ENCODE data around the gene SLC29A2. TPM values are rescaled to one million over a fixed set of nuclear protein-coding genes. Genes with fewer than 3 reads are reported as not detected.
A peak's percentile ranks its signal among the peaks of the same experiment; 100 is the strongest.

Gene SLC29A2
- 10 to 100 TPM; 14.6 to 33.0 (median 22.3) TPM for polyA plus RNA-seq (ENCODE audit: insufficient read length in 4 of 4)

- peak in 2 of 4 donors; percentile 59 to 79 for DNase-seq (ENCODE audit: low read depth in 4 of 4, low spot score in 2 of 4)
Observed at GRCh38 chr11:66371627-66372415, at the start of gene SLC29A2. SLC29A2 (minus strand) TSS chr11:66371760; CDS start chr11:66371591, 169 bp downstream.

GRCh38 chr11:66420671-66421476, 49.3 kb upstream of the SLC29A2 start, which contains the start of gene NPAS4:
NPAS4 (plus strand) TSS chr11:66421035; CDS start chr11:66421180, 145 bp downstream.
- no peak for DNase-seq (ENCODE audit: low read depth in 4 of 4, low spot score in 2 of 4)

DNA sequence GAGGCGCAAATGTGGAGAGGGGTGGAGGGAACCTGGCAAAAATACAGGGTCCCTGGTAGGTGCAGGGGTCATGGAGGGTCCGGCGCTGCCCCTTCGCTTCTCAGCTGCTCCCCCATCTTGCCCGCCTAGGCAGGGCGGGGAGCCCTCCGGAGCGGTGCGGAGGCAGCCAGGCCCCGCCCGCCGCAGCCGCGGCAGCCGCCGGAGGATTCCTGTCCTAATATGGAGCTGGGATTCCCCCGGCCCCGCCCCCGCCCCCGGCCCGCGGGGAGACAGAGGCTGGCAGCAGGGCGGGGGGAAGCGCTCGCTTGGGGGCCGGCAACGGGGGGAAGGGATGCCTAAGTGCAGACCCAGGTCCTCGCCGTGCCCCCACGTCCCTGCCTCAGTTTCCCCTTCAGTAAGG, 48.3 kb upstream of the SLC29A2 start:
- no peak for DNase-seq (ENCODE audit: low read depth in 4 of 4, low spot score in 2 of 4)

DNA sequence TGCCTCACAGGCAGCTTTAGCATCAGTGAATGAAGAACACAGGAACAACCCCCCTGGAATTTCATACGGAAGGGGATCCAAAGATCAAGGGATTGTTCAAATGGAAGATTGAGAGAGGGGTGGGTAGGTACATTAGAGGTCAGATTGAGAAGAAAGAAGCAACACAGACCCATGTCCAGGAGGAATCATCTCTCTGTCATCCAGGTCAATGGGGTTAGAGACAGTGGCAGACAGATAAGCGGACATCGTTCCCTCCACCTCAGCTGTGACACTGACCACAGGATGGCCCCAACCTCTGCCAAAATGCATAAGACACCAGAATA, 47.4 kb upstream of the SLC29A2 start:
- DNase-seq (ENCODE audit: low read depth in 4 of 4, low spot score in 2 of 4): no peak

GRCh38 chr11:66418168-66418985, 46.8 kb upstream of the SLC29A2 start:
- peak in 2 of 4 donors; percentile 58 to 73 for DNase-seq (ENCODE audit: low read depth in 4 of 4, low spot score in 2 of 4)

GRCh38 chr11:66417000-66417399, 45.4 kb upstream of the SLC29A2 start:
- DNase-seq (ENCODE audit: low read depth in 4 of 4, low spot score in 2 of 4): no peak

DNA sequence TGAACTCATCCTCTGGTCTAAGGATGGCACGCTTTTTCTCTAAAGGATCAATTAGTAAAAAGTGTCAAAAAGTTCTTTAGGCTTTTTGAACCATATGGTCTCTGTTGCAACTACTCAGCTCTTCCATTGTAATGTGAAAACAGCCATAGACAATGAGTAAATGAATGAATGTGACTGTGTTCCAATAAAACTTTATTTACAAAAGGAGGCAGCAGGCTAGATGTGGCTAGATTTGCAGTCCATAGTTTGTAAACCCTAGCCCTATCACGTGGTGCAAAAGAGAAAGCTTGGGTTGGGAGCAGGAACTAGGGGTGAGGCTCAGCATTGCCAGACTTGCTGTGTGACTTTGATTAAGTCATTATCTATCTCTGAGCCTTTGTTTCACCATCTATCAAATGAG, 43.9 kb upstream of the SLC29A2 start:
- DNase-seq (ENCODE audit: low read depth in 4 of 4, low spot score in 2 of 4): no peak

GRCh38 chr11:66414120-66414934, 42.8 kb upstream of the SLC29A2 start:
- no peak for DNase-seq (ENCODE audit: low read depth in 4 of 4, low spot score in 2 of 4)

DNA sequence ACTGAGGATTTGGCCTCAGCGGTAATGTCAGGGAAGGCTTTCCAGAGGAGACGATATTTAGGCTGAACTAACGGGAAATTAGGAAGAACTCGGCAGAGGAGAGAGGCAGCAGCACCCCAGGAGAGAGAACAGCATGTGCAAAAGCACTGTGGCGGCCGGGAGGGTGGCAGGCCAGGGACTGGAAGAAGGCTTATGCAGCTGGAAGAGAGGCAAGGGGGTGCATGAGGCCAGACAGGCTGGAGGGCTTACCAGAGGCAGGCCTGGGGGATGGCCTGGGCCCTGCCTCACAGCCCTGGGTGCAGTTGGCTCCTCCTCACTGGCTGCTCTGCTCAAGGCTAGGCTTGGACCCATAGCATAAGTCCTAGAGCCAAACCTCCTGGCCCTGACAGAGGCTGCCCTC, 41.6 kb upstream of the SLC29A2 start:
- DNase-seq (ENCODE audit: low read depth in 4 of 4, low spot score in 2 of 4): no peak

- DNase-seq (ENCODE audit: low read depth in 4 of 4, low spot score in 2 of 4): no peak
Observed at GRCh38 chr11:66412110-66412509, 40.5 kb upstream of the SLC29A2 start.

GRCh38 chr11:66411323-66411722, 39.8 kb upstream of the SLC29A2 start:
- no peak for DNase-seq (ENCODE audit: low read depth in 4 of 4, low spot score in 2 of 4)

DNA sequence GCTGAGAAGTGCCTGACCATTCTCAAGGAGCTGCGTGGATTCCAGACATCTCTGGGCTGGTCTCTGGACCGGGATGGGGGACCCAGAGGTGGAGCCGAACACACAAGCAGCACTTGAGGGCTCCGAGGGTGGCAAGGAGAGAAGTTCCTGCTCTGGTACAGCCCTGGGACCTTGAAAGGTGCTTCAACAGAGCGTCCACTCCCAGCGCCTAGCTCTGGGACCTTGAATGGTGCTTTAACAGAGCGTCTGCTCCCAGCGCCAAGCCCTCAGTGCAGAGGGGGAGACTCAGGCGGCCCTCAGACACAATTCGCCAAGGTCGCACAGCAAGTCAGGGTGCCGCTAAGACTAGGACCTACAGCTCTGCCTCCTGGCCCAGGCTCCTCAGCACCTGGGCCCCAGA, 38.6 kb upstream of the SLC29A2 start:
- DNase-seq (ENCODE audit: low read depth in 4 of 4, low spot score in 2 of 4): no peak

GRCh38 chr11:66409226-66409625, 37.7 kb upstream of the SLC29A2 start:
- no peak for DNase-seq (ENCODE audit: low read depth in 4 of 4, low spot score in 2 of 4)

GRCh38 chr11:66408488-66409214, 37.1 kb upstream of the SLC29A2 start:
- DNase-seq (ENCODE audit: low read depth in 4 of 4, low spot score in 2 of 4): peak; percentile 60 to 81 (median 68)

GRCh38 chr11:66407651-66408050, 36.1 kb upstream of the SLC29A2 start:
- DNase-seq (ENCODE audit: low read depth in 4 of 4, low spot score in 2 of 4): no peak

- no peak for DNase-seq (ENCODE audit: low read depth in 4 of 4, low spot score in 2 of 4)
Observed at GRCh38 chr11:66393954-66394353, 22.4 kb upstream of the SLC29A2 start.

GRCh38 chr11:66391322-66391721, 19.8 kb upstream of the SLC29A2 start:
- no peak for DNase-seq (ENCODE audit: low read depth in 4 of 4, low spot score in 2 of 4)

DNA sequence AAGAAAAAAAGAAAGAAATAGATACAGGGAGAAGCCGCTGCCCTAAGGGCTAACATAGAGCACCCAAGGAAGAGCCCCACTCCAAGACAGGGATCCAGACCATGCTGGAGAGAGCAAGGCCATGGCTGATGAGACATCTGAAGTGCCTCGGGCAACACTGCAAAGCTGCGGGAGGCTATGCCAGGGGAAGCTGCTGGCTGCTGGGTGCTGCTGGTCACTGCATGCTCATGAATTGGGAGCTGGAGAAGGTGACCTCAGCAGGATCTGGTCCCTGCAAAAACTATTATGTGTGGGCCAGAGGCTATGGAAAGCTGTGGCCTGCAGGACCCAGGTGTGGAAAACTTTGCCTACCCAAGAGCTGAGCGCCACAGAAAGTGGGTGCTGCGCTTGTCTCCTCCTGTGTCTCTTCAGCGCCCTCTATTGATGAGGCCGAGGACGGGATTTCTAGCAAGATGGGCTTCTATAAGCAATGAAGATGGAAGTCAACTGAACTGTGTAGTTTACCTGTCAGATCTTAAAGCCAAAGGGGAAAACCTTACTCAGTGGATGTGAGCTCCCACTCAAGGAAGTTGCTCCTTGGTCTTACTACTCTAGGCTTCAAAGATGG, 17.3 kb upstream of the SLC29A2 start:
- peak in 1 of 4 donors; percentile 59 for DNase-seq (ENCODE audit: low read depth in 4 of 4, low spot score in 2 of 4)
